Measurements from ENCODE around the gene THSD4. TPM values are rescaled to one million over a fixed set of nuclear protein-coding genes. Genes with fewer than 3 reads are reported as not detected.

Gene THSD4
- total RNA-seq, 2 experiments from 2014 or later = 0.08 TPM; not detected in 1

DNA sequence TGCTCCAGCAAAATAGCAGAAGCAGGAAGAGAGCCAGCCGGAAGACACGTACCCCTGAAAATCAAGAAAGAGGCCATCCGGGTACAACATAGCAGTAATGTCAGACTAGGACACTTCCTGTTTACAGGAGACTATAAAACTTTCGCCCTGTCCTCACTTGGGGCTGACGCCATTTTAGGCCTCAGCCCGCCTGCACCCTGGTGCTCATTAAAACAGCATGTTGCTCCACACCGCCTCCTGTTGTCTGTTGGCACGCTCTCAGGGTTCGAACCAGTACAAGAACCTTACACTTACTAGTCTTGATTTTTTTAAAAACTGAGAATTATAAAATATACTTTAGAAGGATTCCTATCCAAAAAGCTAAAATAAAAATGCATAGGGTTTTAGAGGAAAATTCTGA lies 535.3 kb downstream of the THSD4 start:
- ChIA-PET POLR2A (no interaction called here), CTCF (no interaction called here)
- DNase-seq = no peak
- H3K36me3 Mint-ChIP-seq (ENCODE audit: low read depth) = no peaks in the 10 kb centered on the region
- H3K4me1 Mint-ChIP-seq = no peaks in the 10 kb centered on the region
- peaks cover 6% of the 10 kb centered on the region for H3K27me3 Mint-ChIP-seq
- peaks cover 2% of the 10 kb centered on the region for H3K9me3 Mint-ChIP-seq
- no peak overlapping the region for H3K27ac Mint-ChIP-seq
- no peak overlapping the region for H3K4me3 Mint-ChIP-seq

DNA sequence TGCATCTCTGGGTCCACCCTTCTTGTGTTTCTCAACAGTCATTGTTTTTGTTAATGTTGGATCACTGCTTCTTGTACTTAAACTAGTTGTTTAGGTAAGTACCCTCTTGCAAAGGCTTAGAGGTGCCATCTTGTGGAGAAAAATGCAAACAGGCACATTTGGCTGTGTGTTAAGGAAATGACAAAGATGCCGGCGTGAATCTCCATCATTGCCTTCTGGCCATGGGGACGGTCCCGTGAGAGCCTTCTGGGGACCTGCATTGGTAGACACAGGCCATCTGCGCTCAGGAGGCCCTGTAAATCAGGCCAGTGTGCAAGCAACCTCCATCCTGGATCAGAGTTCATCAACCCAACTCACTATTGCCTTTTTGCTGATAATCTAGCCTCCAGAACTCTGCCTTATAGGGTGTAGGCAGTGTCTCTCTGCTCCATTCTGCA lies 536.5 kb downstream of the THSD4 start:
- no peaks in the 10 kb centered on the region for H3K9me3 Mint-ChIP-seq
- H3K27me3 Mint-ChIP-seq = peaks cover 2% of the 10 kb centered on the region
- POLR2A ChIA-PET = no interaction called here
- DNase-seq = no peak
- no peaks in the 10 kb centered on the region for H3K4me1 Mint-ChIP-seq
- H3K4me3 Mint-ChIP-seq = no peak overlapping the region
- CTCF ChIA-PET = no interaction called here
- no peaks in the 10 kb centered on the region for H3K36me3 Mint-ChIP-seq (ENCODE audit: low read depth)
- no peak overlapping the region for H3K27ac Mint-ChIP-seq

DNA sequence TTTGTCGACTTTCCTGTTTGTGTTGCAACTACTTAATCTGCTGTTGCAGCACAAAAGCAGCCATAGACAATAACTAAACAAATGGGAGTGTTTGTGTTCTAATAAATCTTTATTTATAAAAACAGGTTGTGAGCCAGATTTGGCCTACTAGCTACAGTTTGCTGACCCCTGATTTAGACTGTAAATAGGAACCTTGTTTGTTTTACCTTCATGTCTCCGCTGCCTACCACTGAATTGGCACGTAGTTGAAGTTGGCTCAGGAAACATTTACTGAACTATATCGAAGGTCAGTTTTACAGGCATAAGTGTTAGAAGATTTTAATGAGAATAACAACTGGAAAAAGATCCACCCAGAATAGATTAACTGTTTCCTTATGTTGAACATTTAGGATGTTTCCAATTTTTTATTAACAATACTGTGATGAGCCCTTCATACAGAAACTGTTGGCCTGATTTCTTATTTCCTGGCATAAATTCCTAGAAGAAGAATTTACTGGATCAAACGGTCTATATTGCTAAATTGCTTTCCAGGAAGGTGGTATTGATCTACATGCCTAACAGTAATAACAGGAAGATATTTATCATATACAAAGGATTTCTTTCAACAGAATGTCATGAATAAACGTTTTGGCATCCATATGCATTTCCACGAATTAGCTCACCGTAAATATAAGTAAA lies 538.9 kb downstream of the THSD4 start:
- H3K36me3 Mint-ChIP-seq (ENCODE audit: low read depth) = no peaks in the 10 kb centered on the region
- ChIA-PET POLR2A (no interaction called here), CTCF (no interaction called here)
- H3K27ac Mint-ChIP-seq = no peak overlapping the region
- no peaks in the 10 kb centered on the region for H3K4me1 Mint-ChIP-seq
- no peak for DNase-seq
- no peak overlapping the region for H3K4me3 Mint-ChIP-seq
- no peaks in the 10 kb centered on the region for H3K9me3 Mint-ChIP-seq
- H3K27me3 Mint-ChIP-seq = peaks cover 2% of the 10 kb centered on the region

DNA sequence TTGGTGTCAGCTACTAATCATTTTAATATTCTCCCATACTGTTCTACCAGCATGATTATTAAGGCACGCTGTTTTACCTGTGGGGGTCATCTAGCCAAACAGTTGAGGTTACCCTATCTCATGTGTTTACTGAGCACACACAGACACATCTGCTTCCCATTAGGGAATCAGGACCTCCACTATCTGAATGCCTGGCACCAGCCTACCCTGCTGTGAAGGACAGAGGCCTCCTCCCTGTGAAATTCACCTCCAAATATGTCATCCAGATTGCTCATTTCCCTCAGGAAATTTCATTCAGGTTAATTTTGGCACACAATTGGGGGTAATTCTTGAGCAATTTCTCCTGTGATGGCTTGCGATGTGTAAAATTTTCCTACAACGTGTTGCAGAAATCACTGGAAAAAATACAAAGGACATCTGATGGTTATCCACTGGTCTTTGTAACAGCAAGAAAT lies 539.5 kb downstream of the THSD4 start:
- POLR2A ChIA-PET = no interaction called here
- CTCF ChIA-PET = no interaction called here
- Mint-ChIP-seq H3K4me1 (no peaks in the 10 kb centered on the region), H3K9me3 (no peaks in the 10 kb centered on the region), H3K27me3 (peaks cover 2% of the 10 kb centered on the region), H3K36me3 (ENCODE audit: low read depth) (no peaks in the 10 kb centered on the region), H3K27ac (no peak overlapping the region), H3K4me3 (no peak overlapping the region)
- DNase-seq = no peak

DNA sequence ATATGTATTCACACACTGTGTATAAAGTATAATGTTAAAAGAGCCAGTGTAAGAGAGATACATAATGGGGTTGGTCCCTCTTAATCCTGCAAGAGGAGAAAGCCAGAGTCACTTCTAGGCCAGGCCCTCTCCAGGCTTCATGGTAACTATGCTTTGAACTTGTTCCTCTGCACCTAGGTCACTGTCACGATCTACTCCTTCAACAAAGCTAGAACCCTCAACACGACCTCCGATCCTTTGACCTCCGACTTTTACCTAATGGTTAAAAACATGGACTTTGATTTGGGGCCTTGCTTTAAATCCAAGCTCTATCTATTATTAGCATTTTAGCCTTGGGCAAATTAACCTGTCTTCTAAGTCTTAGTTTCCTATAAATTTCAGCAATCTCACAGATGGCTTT lies 541.2 kb downstream of the THSD4 start:
- DNase-seq = no peak
- POLR2A ChIA-PET = no interaction called here
- Mint-ChIP-seq H3K36me3 (ENCODE audit: low read depth) (no peaks in the 10 kb centered on the region), H3K4me3 (no peak overlapping the region), H3K27me3 (peaks cover 4% of the 10 kb centered on the region), H3K27ac (no peak overlapping the region), H3K4me1 (no peaks in the 10 kb centered on the region), H3K9me3 (no peaks in the 10 kb centered on the region)
- CTCF ChIA-PET = no interaction called here

DNA sequence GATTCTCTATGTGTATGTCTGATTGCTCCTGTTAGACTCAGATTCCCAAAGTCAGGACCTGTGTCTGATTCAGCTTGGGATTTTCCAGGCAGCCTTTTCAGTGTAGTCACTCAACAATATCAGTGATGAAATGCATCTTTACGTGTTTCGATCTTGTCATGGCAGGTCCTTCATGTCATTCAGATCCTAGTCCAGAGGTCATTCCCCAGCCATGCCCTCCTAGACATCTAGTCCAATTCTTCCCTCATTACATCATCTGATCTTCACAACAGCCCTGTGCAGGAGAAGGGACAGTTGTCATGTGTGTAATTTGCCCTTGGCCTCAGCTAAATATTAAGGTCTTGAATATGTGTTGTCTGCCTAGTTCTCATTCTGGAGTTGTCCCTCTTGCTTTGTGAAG lies 541.9 kb downstream of the THSD4 start:
- H3K4me1 Mint-ChIP-seq = no peaks in the 10 kb centered on the region
- H3K27me3 Mint-ChIP-seq = peaks cover 2% of the 10 kb centered on the region
- H3K36me3 Mint-ChIP-seq (ENCODE audit: low read depth) = no peaks in the 10 kb centered on the region
- no peak overlapping the region for H3K27ac Mint-ChIP-seq
- H3K9me3 Mint-ChIP-seq = no peaks in the 10 kb centered on the region
- no peak overlapping the region for H3K4me3 Mint-ChIP-seq
- ChIA-PET CTCF (no interaction called here), POLR2A (no interaction called here)
- DNase-seq = no peak

DNA sequence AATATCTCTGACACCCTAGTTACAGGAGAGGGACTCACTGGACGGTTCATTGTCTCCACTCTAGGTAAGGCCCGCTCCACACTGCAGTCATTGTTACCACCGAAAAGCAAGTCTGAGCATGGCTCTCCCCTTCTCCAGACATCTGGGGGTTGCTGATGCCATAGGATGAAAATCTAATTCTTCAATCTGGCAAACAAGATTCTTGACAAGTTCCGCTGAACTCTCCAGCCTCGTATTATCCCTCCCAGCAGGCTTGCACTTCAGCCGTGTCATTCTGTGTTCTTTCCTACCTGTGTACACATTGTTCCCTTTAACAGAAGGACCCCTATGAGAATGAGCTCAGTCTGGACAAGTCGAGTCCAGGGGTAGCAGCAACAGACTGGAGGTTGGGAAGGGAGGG lies 542.8 kb downstream of the THSD4 start:
- no peak for DNase-seq
- H3K27me3 Mint-ChIP-seq = peaks cover 6% of the 10 kb centered on the region
- H3K4me1 Mint-ChIP-seq = no peaks in the 10 kb centered on the region
- H3K27ac Mint-ChIP-seq = no peak overlapping the region
- H3K9me3 Mint-ChIP-seq = no peaks in the 10 kb centered on the region
- H3K4me3 Mint-ChIP-seq = no peak overlapping the region
- H3K36me3 Mint-ChIP-seq (ENCODE audit: low read depth) = no peaks in the 10 kb centered on the region
- CTCF ChIA-PET = no interaction called here
- POLR2A ChIA-PET = no interaction called here

DNA sequence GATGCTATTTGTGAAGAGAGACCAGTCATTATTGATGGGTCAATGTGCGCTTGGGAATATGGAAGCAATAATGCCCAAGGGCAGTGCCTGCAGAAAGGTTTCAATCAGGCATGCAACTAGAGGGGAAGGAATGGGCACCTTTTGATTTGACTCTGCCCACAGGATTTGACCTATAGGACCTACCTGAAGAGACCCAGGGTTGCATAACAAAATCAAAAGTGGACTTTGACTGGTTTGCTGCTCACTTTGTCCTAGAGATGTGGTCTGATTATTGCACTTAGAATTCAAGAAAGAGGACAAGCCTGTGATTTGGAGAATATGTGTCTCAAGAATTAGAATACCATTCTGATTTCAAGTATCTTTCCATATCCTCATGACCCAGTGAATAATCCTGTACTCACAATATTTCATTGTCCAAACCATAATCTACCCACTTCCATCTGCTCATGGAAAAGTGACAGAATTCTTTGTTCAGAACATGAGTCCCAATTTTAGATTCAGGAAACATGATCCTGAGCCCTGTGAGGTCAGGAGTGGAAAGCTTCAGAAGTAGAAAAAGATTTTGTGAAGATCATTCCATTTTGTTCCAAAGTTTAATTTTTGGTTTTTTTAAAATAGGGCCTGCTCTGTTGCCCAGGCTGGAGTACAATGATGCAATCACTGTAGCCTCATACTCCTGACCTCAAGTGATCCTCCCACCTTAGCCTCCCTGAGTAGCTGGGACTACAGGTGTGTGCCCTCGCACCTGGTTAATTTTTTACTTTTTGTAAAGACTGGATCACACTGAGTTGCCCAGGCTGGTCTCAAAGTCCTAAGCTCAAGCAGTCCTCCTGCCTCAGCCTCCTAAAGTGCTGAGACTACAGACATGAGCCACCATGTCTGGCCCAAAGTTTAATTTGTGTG lies 543.8 kb downstream of the THSD4 start:
- no peak for DNase-seq
- Mint-ChIP-seq H3K4me3 (no peak overlapping the region), H3K27me3 (peaks cover 6% of the 10 kb centered on the region), H3K36me3 (ENCODE audit: low read depth) (no peaks in the 10 kb centered on the region), H3K27ac (no peak overlapping the region), H3K9me3 (no peaks in the 10 kb centered on the region), H3K4me1 (no peaks in the 10 kb centered on the region)
- ChIA-PET POLR2A (no interaction called here), CTCF (no interaction called here)

DNA sequence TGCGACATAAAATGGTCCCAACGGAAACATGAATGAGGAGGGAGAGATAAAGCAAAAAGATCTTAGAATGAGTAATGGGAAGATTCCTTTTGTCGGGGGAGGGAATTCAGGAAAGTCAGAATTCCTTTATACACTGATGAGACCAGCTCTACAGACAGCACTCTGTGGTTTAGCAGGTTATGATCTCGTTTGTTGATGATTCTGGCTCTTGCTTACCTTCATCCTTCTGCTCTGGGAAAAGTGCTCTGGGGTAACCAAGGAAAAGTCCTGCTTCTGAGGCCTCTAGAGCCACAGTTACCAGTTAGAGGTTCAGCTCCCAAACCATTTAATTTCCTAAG lies 544.4 kb downstream of the THSD4 start:
- Mint-ChIP-seq H3K27ac (no peak overlapping the region), H3K4me1 (no peaks in the 10 kb centered on the region), H3K27me3 (peaks cover 9% of the 10 kb centered on the region), H3K36me3 (ENCODE audit: low read depth) (no peaks in the 10 kb centered on the region), H3K4me3 (no peak overlapping the region), H3K9me3 (no peaks in the 10 kb centered on the region)
- no peak for DNase-seq
- CTCF ChIA-PET = no interaction called here
- POLR2A ChIA-PET = no interaction called here

DNA sequence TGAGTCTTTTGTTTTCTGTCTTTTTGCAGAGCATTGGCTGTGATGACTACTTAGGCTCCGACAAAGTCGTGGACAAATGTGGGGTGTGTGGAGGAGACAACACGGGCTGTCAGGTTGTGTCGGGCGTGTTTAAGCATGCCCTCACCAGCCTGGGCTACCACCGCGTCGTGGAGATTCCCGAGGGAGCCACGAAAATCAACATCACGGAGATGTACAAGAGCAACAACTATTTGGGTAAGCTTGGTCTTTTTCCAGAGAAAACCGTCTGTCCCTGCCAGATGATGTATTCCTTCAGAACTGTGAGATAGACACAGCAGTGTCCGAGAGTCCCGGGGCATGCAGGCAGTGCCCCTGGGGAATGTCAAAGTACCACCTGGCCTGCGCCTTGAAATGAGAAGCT lies 545.2 kb downstream of the THSD4 start:
- POLR2A ChIA-PET = no interaction called here
- Mint-ChIP-seq H3K36me3 (ENCODE audit: low read depth) (no peaks in the 10 kb centered on the region), H3K4me3 (no peak overlapping the region), H3K4me1 (no peaks in the 10 kb centered on the region), H3K9me3 (no peaks in the 10 kb centered on the region), H3K27ac (no peak overlapping the region), H3K27me3 (peaks cover 11% of the 10 kb centered on the region)
- CTCF ChIA-PET = no interaction called here
- no peak for DNase-seq

DNA sequence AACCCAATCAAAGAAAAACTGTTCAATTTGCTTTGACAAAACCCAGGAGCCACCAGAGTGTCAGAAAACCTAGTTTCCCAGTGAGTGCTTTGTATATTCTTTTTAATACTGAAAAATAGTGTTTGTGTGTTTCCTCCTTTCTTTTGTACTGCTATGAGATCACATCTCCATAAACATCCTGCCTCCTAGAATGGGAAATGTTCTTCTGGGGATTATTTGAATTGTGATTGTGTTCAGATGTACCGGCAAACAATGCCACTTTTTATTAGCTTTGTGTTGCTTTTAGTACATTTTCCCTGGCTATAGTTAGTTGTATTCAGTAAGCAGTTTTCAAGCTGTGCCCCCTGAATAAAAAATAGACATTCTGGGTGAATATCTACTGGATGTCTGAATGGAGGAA lies 547.0 kb downstream of the THSD4 start:
- Mint-ChIP-seq H3K4me1 (no peaks in the 10 kb centered on the region), H3K9me3 (no peaks in the 10 kb centered on the region), H3K4me3 (no peak overlapping the region), H3K36me3 (ENCODE audit: low read depth) (no peaks in the 10 kb centered on the region), H3K27ac (no peak overlapping the region), H3K27me3 (peaks cover 11% of the 10 kb centered on the region)
- POLR2A ChIA-PET = no interaction called here
- DNase-seq = no peak
- CTCF ChIA-PET = no interaction called here

DNA sequence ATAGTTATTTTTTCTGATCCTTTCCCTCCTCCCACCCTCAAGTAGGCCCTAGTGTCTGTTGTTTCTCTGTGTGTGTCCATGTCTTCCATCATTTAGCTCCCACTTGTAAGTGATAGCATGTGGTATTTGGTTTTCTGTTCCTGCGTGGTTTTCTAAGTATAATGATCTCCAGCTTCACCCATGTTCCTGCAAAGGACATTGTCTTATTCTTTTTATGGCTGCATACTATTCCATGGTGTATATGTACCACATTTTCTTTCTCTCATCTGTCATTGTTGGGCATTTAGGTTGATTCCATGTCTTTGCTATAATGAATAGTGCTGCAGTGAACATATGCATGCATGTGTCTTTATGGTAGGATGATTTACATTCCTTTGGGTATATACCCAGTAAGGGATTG lies 549.4 kb downstream of the THSD4 start:
- Mint-ChIP-seq H3K4me1 (no peaks in the 10 kb centered on the region), H3K4me3 (no peak overlapping the region), H3K9me3 (no peaks in the 10 kb centered on the region), H3K36me3 (ENCODE audit: low read depth) (no peaks in the 10 kb centered on the region), H3K27me3 (peaks cover 23% of the 10 kb centered on the region), H3K27ac (no peak overlapping the region)
- ChIA-PET POLR2A (no interaction called here), CTCF (no interaction called here)
- DNase-seq = no peak

DNA sequence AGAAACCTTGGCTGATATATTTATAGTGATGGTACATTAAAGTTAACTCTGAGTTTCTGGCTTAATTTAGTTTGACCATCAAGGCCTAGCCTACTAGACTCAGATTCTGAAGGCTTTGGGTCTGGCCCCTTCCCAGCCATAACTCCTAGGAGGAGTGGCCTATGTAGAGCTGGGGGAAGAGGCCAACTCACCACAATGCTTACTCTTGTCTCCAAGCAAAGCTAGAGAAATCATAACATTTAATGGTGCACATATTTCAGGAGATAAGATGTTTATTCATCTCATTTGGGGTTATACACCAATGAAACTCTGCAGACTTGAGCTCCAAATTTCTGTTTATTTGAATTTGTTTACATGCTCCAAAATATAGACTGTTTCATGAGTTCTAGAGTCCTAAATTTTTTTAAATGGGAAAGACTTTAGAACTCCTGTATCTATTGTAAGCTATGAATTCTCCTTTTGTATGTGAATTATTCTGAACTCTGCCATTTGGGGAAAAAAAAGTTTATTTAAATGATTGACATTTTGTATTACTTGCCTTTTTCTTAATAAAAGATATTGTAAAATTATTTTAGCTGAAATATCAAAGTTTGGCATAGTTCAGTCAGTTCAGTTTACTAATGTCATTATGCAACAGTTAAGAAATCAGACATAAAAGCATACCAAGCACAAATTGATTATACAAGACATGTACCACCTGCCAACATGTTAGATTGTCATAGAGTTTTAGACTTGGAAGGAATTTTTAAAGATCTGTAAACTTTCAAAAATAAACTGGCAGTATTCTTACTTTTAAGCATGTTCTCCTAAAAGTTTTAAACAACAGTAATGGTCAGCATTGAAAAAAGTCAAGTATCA lies 551.7 kb downstream of the THSD4 start:
- CTCF ChIA-PET = no interaction called here
- Mint-ChIP-seq H3K36me3 (ENCODE audit: low read depth) (no peaks in the 10 kb centered on the region), H3K27ac (no peak overlapping the region), H3K27me3 (peaks cover 28% of the 10 kb centered on the region), H3K4me1 (no peaks in the 10 kb centered on the region), H3K4me3 (no peak overlapping the region), H3K9me3 (peaks cover 3% of the 10 kb centered on the region)
- POLR2A ChIA-PET = interaction anchor here (1.2 kb wide), 1 partner anchor 11 kb away, joined by 4 read pairs; no protein-coding TSS in a partner anchor
- DNase-seq = no peak
